ENCODE data around the gene LRFN2. TPM values are rescaled to one million over a fixed set of nuclear protein-coding genes. Genes with fewer than 3 reads are reported as not detected.

LRFN2 gene
- polyA plus RNA-seq, 1 experiment = not detected

- no peak for DNase-seq (ENCODE audit: low read depth, low spot score)
- H3K9me3 ChIP-seq (ENCODE audit: control insufficient read depth, insufficient read depth, low read length) = no peaks in the 10 kb centered on the region; the same call in 1 of the 2 replicates
- CTCF ChIA-PET = no interaction called here
- POLR2A ChIA-PET = interaction anchor here (0.6 kb wide), 1 partner anchor 10 kb away, joined by 3 read pairs; no protein-coding TSS in a partner anchor
- no peak overlapping the region for H3K27ac ChIP-seq (ENCODE audit: low read depth, low read length)
- H3K27me3 ChIP-seq (ENCODE audit: control insufficient read depth, insufficient read depth, low read length) = no peaks in the 10 kb centered on the region
- H3K4me3 ChIP-seq (ENCODE audit: low read depth, low read length) = no peak overlapping the region
- TF ChIP-seq, protein P1, sequence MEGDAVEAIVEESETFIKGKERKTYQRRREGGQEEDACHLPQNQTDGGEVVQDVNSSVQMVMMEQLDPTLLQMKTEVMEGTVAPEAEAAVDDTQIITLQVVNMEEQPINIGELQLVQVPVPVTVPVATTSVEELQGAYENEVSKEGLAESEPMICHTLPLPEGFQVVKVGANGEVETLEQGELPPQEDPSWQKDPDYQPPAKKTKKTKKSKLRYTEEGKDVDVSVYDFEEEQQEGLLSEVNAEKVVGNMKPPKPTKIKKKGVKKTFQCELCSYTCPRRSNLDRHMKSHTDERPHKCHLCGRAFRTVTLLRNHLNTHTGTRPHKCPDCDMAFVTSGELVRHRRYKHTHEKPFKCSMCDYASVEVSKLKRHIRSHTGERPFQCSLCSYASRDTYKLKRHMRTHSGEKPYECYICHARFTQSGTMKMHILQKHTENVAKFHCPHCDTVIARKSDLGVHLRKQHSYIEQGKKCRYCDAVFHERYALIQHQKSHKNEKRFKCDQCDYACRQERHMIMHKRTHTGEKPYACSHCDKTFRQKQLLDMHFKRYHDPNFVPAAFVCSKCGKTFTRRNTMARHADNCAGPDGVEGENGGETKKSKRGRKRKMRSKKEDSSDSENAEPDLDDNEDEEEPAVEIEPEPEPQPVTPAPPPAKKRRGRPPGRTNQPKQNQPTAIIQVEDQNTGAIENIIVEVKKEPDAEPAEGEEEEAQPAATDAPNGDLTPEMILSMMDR (IDR thresholded peaks at IDR 0.05; ENCODE audit: low read depth, low read length) = no peak
Measured at GRCh38 chr6:40389254-40389653, 197.9 kb downstream of the LRFN2 start.

- DNase-seq (ENCODE audit: low read depth, low spot score) = no peak
- Histone ChIP-seq H3K27ac (ENCODE audit: low read depth, low read length) (no peak overlapping the region), H3K27me3 (ENCODE audit: control insufficient read depth, insufficient read depth, low read length) (no peaks in the 10 kb centered on the region), H3K9me3 (ENCODE audit: control insufficient read depth, insufficient read depth, low read length) (no peaks in the 10 kb centered on the region; the same call in 1 of the 2 replicates), H3K4me3 (ENCODE audit: low read depth, low read length) (no peak overlapping the region)
- ChIA-PET POLR2A (no interaction called here), CTCF (no interaction called here)
- TF ChIP-seq, protein P1 (IDR thresholded peaks at IDR 0.05; ENCODE audit: low read depth, low read length) = no peak
Measured at GRCh38 chr6:40387871-40388264, 199.3 kb downstream of the LRFN2 start.

- Histone ChIP-seq H3K9me3 (ENCODE audit: control insufficient read depth, insufficient read depth, low read length) (no peaks in the 10 kb centered on the region; the same call in 1 of the 2 replicates), H3K27me3 (ENCODE audit: control insufficient read depth, insufficient read depth, low read length) (no peaks in the 10 kb centered on the region), H3K27ac (ENCODE audit: low read depth, low read length) (no peak overlapping the region), H3K4me3 (ENCODE audit: low read depth, low read length) (no peak overlapping the region)
- POLR2A ChIA-PET = no interaction called here
- TF ChIP-seq, protein P1 (IDR thresholded peaks at IDR 0.05; ENCODE audit: low read depth, low read length) = no peak
- no peak for DNase-seq (ENCODE audit: low read depth, low spot score)
- CTCF ChIA-PET = no interaction called here
Measured at GRCh38 chr6:40387127-40387870, 199.9 kb downstream of the LRFN2 start.

GRCh38 chr6:40386200-40386599, 201.0 kb downstream of the LRFN2 start:
- Histone ChIP-seq H3K9me3 (ENCODE audit: control insufficient read depth, insufficient read depth, low read length) (no peaks in the 10 kb centered on the region), H3K4me3 (ENCODE audit: low read depth, low read length) (no peak overlapping the region), H3K27ac (ENCODE audit: low read depth, low read length) (no peak overlapping the region), H3K27me3 (ENCODE audit: control insufficient read depth, insufficient read depth, low read length) (no peaks in the 10 kb centered on the region)
- ChIA-PET CTCF (no interaction called here), POLR2A (no interaction called here)
- TF ChIP-seq, protein P1 (IDR thresholded peaks at IDR 0.05; ENCODE audit: low read depth, low read length) = no peak
- no peak for DNase-seq (ENCODE audit: low read depth, low spot score)

GRCh38 chr6:40383348-40384115, 203.6 kb downstream of the LRFN2 start:
- no peak for DNase-seq (ENCODE audit: low read depth, low spot score)
- CTCF ChIA-PET = no interaction called here
- no peak overlapping the region for H3K27ac ChIP-seq (ENCODE audit: low read depth, low read length)
- peaks cover 3% of the 10 kb centered on the region; the same call in 1 of the 2 replicates for H3K9me3 ChIP-seq (ENCODE audit: control insufficient read depth, insufficient read depth, low read length)
- H3K4me3 ChIP-seq (ENCODE audit: low read depth, low read length) = no peak overlapping the region
- no peaks in the 10 kb centered on the region for H3K27me3 ChIP-seq (ENCODE audit: control insufficient read depth, insufficient read depth, low read length)
- TF ChIP-seq, protein P1 (IDR thresholded peaks at IDR 0.05; ENCODE audit: low read depth, low read length) = no peak
- POLR2A ChIA-PET = no interaction called here
